GM15510 (cell line): ENCODE data around the gene ARRDC3.

Source experiments
- POLR2A ChIP-seq: IDR thresholded peaks from 3 replicates; pipeline ENCODE4 v1.6.1; 2011; ENCODE audit warnings: borderline replicate concordance; ENCODE audit not compliant: insufficient read length; ENCODE audit errors: extremely low read depth

ARRDC3 gene

GRCh38 chr5:91390268-91390667 is 7.2 kb upstream of the ARRDC3 start:
- no peak for TF ChIP-seq POLR2A

- no peak for TF ChIP-seq POLR2A
These were observed 5.2 kb upstream of the ARRDC3 start for GRCh38 chr5:91388362-91388761.

- no peak for TF ChIP-seq POLR2A
These were observed 3.0 kb upstream of the ARRDC3 start for GRCh38 chr5:91386120-91386519.

- no peak for TF ChIP-seq POLR2A
These were observed 1.7 kb upstream of the ARRDC3 start for GRCh38 chr5:91384671-91385430.

GRCh38 chr5:91383956-91384300 is 811 bp upstream of the ARRDC3 start:
- no peak for TF ChIP-seq POLR2A

- no peak for TF ChIP-seq POLR2A
These were observed 539 bp downstream of the ARRDC3 start for GRCh38 chr5:91382530-91383026.

- TF ChIP-seq POLR2A: peak; percentile 42
These were observed 1.2 kb downstream of the ARRDC3 start for GRCh38 chr5:91381774-91382359.

GRCh38 chr5:91381239-91381773 is 1.8 kb downstream of the ARRDC3 start:
- no peak for TF ChIP-seq POLR2A

GRCh38 chr5:91380491-91381238 is 2.5 kb downstream of the ARRDC3 start:
- TF ChIP-seq POLR2A: peak; percentile 71

GRCh38 chr5:91379914-91380490 is 3.1 kb downstream of the ARRDC3 start:
- peak; percentile 48 for TF ChIP-seq POLR2A

- no peak for TF ChIP-seq POLR2A
These were observed 3.7 kb downstream of the ARRDC3 start for GRCh38 chr5:91379246-91379913.

- TF ChIP-seq POLR2A: no peak
These were observed 4.3 kb downstream of the ARRDC3 start for GRCh38 chr5:91378752-91379211.

GRCh38 chr5:91374893-91375520 is 8.1 kb downstream of the ARRDC3 start:
- TF ChIP-seq POLR2A: no peak

- TF ChIP-seq POLR2A: no peak
These were observed 9.5 kb downstream of the ARRDC3 start for GRCh38 chr5:91373600-91373999.
